Right lobe of liver (tissue), 4 donors: Measurements from ENCODE around the gene TFEB.

Experiments
- POLR2A ChIP-seq: fragments of 450-650 bp; IDR thresholded peaks from one replicate; pipeline ENCODE4 v1.6.1; 2017; ENCODE audit warnings: antibody characterized with exemption, mild to moderate bottlenecking
- TF ChIP-seq, protein P1 (sequence below), 4 donors: fragments of 200-600 bp in 3 of 4; fragments of 450-650 bp in 1 of 4; IDR thresholded peaks; one replicate each; pipeline versions ENCODE4 v1.5.1 to v1.8.0; 2016 to 2022; ENCODE audit warnings: antibody characterized with exemption in 4 of 4, mild to moderate bottlenecking in 2 of 4
- donor health status: DM: no; HTN: no; CAD: no.
- donor health status: DM: no; HTN: no; CAD: no.
- donor health status: DM: no; HTN: yes; CAD: no.

GRCh38 chr6:41638935-41639808 lies 96.2 kb downstream of the TFEB start:
- TF ChIP-seq, protein P1, sequence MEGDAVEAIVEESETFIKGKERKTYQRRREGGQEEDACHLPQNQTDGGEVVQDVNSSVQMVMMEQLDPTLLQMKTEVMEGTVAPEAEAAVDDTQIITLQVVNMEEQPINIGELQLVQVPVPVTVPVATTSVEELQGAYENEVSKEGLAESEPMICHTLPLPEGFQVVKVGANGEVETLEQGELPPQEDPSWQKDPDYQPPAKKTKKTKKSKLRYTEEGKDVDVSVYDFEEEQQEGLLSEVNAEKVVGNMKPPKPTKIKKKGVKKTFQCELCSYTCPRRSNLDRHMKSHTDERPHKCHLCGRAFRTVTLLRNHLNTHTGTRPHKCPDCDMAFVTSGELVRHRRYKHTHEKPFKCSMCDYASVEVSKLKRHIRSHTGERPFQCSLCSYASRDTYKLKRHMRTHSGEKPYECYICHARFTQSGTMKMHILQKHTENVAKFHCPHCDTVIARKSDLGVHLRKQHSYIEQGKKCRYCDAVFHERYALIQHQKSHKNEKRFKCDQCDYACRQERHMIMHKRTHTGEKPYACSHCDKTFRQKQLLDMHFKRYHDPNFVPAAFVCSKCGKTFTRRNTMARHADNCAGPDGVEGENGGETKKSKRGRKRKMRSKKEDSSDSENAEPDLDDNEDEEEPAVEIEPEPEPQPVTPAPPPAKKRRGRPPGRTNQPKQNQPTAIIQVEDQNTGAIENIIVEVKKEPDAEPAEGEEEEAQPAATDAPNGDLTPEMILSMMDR (IDR thresholded peaks at IDR 0.05), result no peak
- no peak for TF ChIP-seq POLR2A
